Heart right ventricle (tissue), 16 donors: Measurements from ENCODE around the gene ADAMTS14. TPM values are rescaled to one million over a fixed set of nuclear protein-coding genes. Genes with fewer than 3 reads are reported as not detected.

ENCODE experiments used
- ATAC-seq, 8 donors: fragments of 200-7000 bp; cut with Tn5 transposase; one replicate each; pipeline ENCODE4 v1.9.1; 2020; ENCODE audit warnings: mild to moderate bottlenecking in 8 of 8, moderate library complexity in 8 of 8, moderate number of reproducible peaks in 1 of 8
- DNase-seq, 2 donors: peaks; one replicate each; pipeline ENCODE4 v3.0.0-alpha.2; 2020
- H3K27ac ChIP-seq, 10 donors: fragments of 200-600 bp; sonication (generic) in 2 of 10; one replicate each; pipeline versions ENCODE4 v1.5.0 to v1.8.0; 2020 to 2022; ENCODE audit warnings: mild to moderate bottlenecking in 3 of 10
- H3K27me3 ChIP-seq, 7 donors: fragments of 200-600 bp; one replicate each; pipeline ENCODE4 v1.8.0; 2021 to 2022; ENCODE audit warnings: mild to moderate bottlenecking in 2 of 7
- H3K36me3 ChIP-seq, 9 donors: fragments of 200-600 bp; sonication (generic) in 1 of 9; one replicate each; pipeline versions ENCODE4 v1.5.0 to v1.8.0; 2020 to 2022; ENCODE audit warnings: mild to moderate bottlenecking in 2 of 9
- H3K4me1 ChIP-seq, 9 donors: fragments of 200-600 bp; sonication (generic) in 1 of 9; one replicate each; pipeline versions ENCODE4 v1.5.0 to v1.8.0; 2020 to 2022; ENCODE audit warnings: mild to moderate bottlenecking in 4 of 9
- H3K4me3 ChIP-seq, 10 donors: fragments of 200-600 bp; sonication (generic) in 2 of 10; one replicate each; pipeline versions ENCODE4 v1.5.0 to v1.8.0; 2020 to 2022; ENCODE audit warnings: mild to moderate bottlenecking in 7 of 10, moderate library complexity in 2 of 10
- H3K9me3 ChIP-seq, 11 donors: fragments of 200-600 bp in 10 of 11; sonication (generic) in 2 of 11; one replicate each; pipeline versions ENCODE4 v1.5.0 to v1.8.0; 2013 to 2022; ENCODE audit warnings: mild to moderate bottlenecking in 2 of 11, control low read depth in 1 of 11, moderate library complexity in 1 of 11
- CTCF ChIP-seq, 9 donors: fragments of 200-600 bp; sonication (generic) in 2 of 9; IDR thresholded peaks; one replicate each; pipeline versions ENCODE4 v1.5.0 to v1.8.0; 2021 to 2022; ENCODE audit warnings: antibody characterized with exemption in 9 of 9, mild to moderate bottlenecking in 5 of 9, moderate library complexity in 1 of 9
- WGBS, 2 donors: extraction: QIAGEN DNeasy Blood & Tissue Kit; methylation state at CpG; one replicate each; pipeline ENCODE4 v1.1.7; 2013; ENCODE audit warnings: inconsistent platforms in 1 of 2; 5-methylcytosine and 5-hydroxymethylcytosine counted together
- intact Hi-C, 10 donors: fragments of 100-400 bp; cut with DNase I; formaldehyde crosslinking; loops; one replicate each; pipeline versions ENCODE4 v1.11.1 to v1.14.2; 2022
- polyA plus RNA-seq, 2 donors: library from polyadenylated mRNA; stranded (reverse); fragments of 200-250 nt; gene quantifications; one replicate each; pipeline ENCODE4 v1.2.3, GENCODE V29; 2013
- total RNA-seq, 10 donors: library from RNA; stranded (reverse); fragmentation: NEBNext Ultra II Directional in 3 of 10; extraction: Animal tissue kit (Norgen Biotek cat#: 25700) in 3 of 10; gene quantifications; one replicate each; pipeline versions ENCODE4 v1.2.1 to v1.2.4, GENCODE V29; 2021 to 2023
- donor health status: Arrhythmogenic right ventricular cardiomyopathy.
- donor health status: ischemic (EF 13 %, LVEDD 7.1; RV severe dilation, severe dysfunction).
- donor health status: healthy with polysubstance abuse.
- donor health status: DM: no; HTN: yes; CAD: no.
- donor health status: DM: no; HTN: no; CAD: no.
- donor health status: ischemic (EF 25% LVEDD 6.9; RV normal size, moderate dysfunction).
- donor health status: ischemic (EF 25% LVEDD 5.7; RV mildly dilated, moderate dysfunction).
- donor health status: healthy.
- donor health status: DM: yes; HTN: yes; CAD: no.
- donor health status: Ischemic cardiomyopathy.
- donor health status: ischemic (EF 35%, LVEDD 5.7; RV mildly dilated, moderate dysfunction).
- donor health status: nonischemic (EF 11% LVEDD 7.7; RV severe dilation, severe dysfunction).
- donor health status: DM: yes; HTN: yes; CAD: no.
- donor health status: PGD.
- donor health status: ischemic (EF 29% LVEDD 5.4; RV normal size, mild dysfunction).
- donor health status: nonischemic (EF 23%, LVEDD 6.1; RV moderate dilation, normal function).

The ADAMTS14 gene
- total and polyA plus RNA-seq, 12 donors: 0.08 to 1.4 (median 0.57) TPM

GRCh38 chr10:70745555-70745954, 73.2 kb downstream of the ADAMTS14 start:
- TF ChIP-seq CTCF (IDR thresholded peaks at IDR 0.05): no peak
- no peak overlapping the region for H3K4me3 ChIP-seq
- intact Hi-C loops: no loop called here
- peaks cover 0 to 8% (median 0%) of the 10 kb centered on the region in 11 donors for H3K9me3 ChIP-seq
- no peak overlapping the region for H3K27ac ChIP-seq
- peaks cover 5 to 35% (median 27%) of the 10 kb centered on the region in 9 donors for H3K4me1 ChIP-seq
- no peaks in the 10 kb centered on the region for H3K36me3 ChIP-seq
- DNase-seq (no peak), ATAC-seq (no peak)
- no peaks in the 10 kb centered on the region for H3K27me3 ChIP-seq
- 77 to 81% methylated on average over 2 of the region's 2 CpGs for WGBS, 2 donors

- TF ChIP-seq CTCF (IDR thresholded peaks at IDR 0.05): no peak
- peak overlapping the region in 1 of 10 donors; percentile 24 for H3K27ac ChIP-seq
- intact Hi-C loops: no loop called here
- no peaks in the 10 kb centered on the region for H3K36me3 ChIP-seq
- no peak overlapping the region for H3K4me3 ChIP-seq
- no peak for DNase-seq
- H3K4me1 ChIP-seq: peaks cover 5 to 24% (median 20%) of the 10 kb centered on the region in 9 donors
- peaks cover 0 to 8% (median 0%) of the 10 kb centered on the region in 11 donors for H3K9me3 ChIP-seq
- no peaks in the 10 kb centered on the region for H3K27me3 ChIP-seq
- ATAC-seq: no peak
- 76 to 84% methylated on average over 15 of the region's 15 CpGs for WGBS, 2 donors
Observed at GRCh38 chr10:70747192-70747965, 75.1 kb downstream of the ADAMTS14 start.

- no peak overlapping the region for H3K27ac ChIP-seq
- ATAC-seq (no peak), DNase-seq (no peak)
- no peak overlapping the region for H3K4me3 ChIP-seq
- H3K36me3 ChIP-seq: no peaks in the 10 kb centered on the region
- peaks cover 0 to 8% (median 0%) of the 10 kb centered on the region in 11 donors for H3K9me3 ChIP-seq
- H3K4me1 ChIP-seq: peaks cover under 1 to 15% (median 11%) of the 10 kb centered on the region in 9 donors
- TF ChIP-seq CTCF (IDR thresholded peaks at IDR 0.05): no peak
- intact Hi-C loops: no loop called here
- H3K27me3 ChIP-seq: no peaks in the 10 kb centered on the region
- WGBS, 2 donors: 92 to 97% methylated on average over 3 of the region's 3 CpGs
Observed at GRCh38 chr10:70748305-70748704, 76.0 kb downstream of the ADAMTS14 start.

GRCh38 chr10:70748801-70749573, 76.7 kb downstream of the ADAMTS14 start:
- no peaks in the 10 kb centered on the region for H3K36me3 ChIP-seq
- ATAC-seq (no peak), DNase-seq (no peak)
- WGBS, 2 donors: 96 to 98% methylated on average over 10 of the region's 10 CpGs
- H3K4me3 ChIP-seq: no peak overlapping the region
- peaks cover 0 to 10% (median 6%) of the 10 kb centered on the region in 9 donors for H3K4me1 ChIP-seq
- intact Hi-C loops: no loop called here
- H3K9me3 ChIP-seq: peaks cover 0 to 8% (median 0%) of the 10 kb centered on the region in 11 donors
- no peak overlapping the region for H3K27ac ChIP-seq
- H3K27me3 ChIP-seq: no peaks in the 10 kb centered on the region
- TF ChIP-seq CTCF (IDR thresholded peaks at IDR 0.05): no peak
